Chondrocyte (in vitro differentiated cells): ENCODE results near the gene AHCY. TPM values are rescaled to one million over a fixed set of nuclear protein-coding genes. Genes with fewer than 3 reads are reported as not detected.
"Not testable (repeated sequence)": the region's sequence is repeated elsewhere in the genome, so short reads cannot be mapped to it uniquely, and the experiment has no call there.

ENCODE experiments used
- DNase-seq: peaks from one replicate; pipeline ENCODE4 v3.0.0; 2021; ENCODE audit warnings: mixed read lengths, low spot score
- H3K27ac Mint-ChIP-seq: one replicate; pipeline ENCODE4 v1.8.0; 2021; ENCODE audit warnings: mild to moderate bottlenecking, moderate library complexity, mixed read lengths; ENCODE audit not compliant: unreplicated experiment
- H3K27me3 Mint-ChIP-seq: 2 replicates; pipeline ENCODE4 v1.8.0; 2021; ENCODE audit warnings: low read depth, mixed read lengths
- H3K36me3 Mint-ChIP-seq: 2 replicates; pipeline ENCODE4 v1.8.0; 2021; ENCODE audit warnings: low read depth, mixed read lengths
- H3K4me1 Mint-ChIP-seq: 2 replicates; pipeline ENCODE4 v1.8.0; 2021; ENCODE audit warnings: low read depth, mild to moderate bottlenecking, mixed read lengths
- H3K4me3 Mint-ChIP-seq: one replicate; pipeline ENCODE4 v1.8.0; 2021; ENCODE audit warnings: mild to moderate bottlenecking, moderate library complexity, mixed read lengths; ENCODE audit not compliant: unreplicated experiment
- H3K9me3 Mint-ChIP-seq: 2 replicates; pipeline ENCODE4 v1.8.0; 2021; ENCODE audit warnings: low read depth, mixed read lengths
- CTCF ChIP-seq: fragments of 200-600 bp; sonication (generic); IDR thresholded peaks from 2 replicates; pipeline ENCODE4 v1.5.0; 2021; ENCODE audit warnings: antibody characterized with exemption, mild to moderate bottlenecking, moderate library complexity
- total RNA-seq: library from RNA; stranded (reverse); gene quantifications from 3 replicates; pipeline ENCODE4 v1.2.1, GENCODE V29; 2021

The AHCY gene
- total RNA-seq, 1 donor from 2014 or later: 162 TPM

- peak overlapping the region; percentile 46 for H3K27ac Mint-ChIP-seq
- DNase-seq: no peak
- TF ChIP-seq CTCF: no peak
Measured at GRCh38 chr20:34246126-34246626, 57.0 kb downstream of the AHCY start.

GRCh38 chr20:34243377-34243776, 59.8 kb downstream of the AHCY start:
- Mint-ChIP-seq H3K4me1 (peaks cover 21% of the 10 kb centered on the region), H3K27me3 (peaks cover 20% of the 10 kb centered on the region), H3K4me3 (no peak overlapping the region), H3K9me3 (peaks cover 7% of the 10 kb centered on the region), H3K27ac (no peak overlapping the region), H3K36me3 (peaks cover 4% of the 10 kb centered on the region)
- TF ChIP-seq CTCF: no peak
- no peak for DNase-seq

More at GRCh38 chr20:34246126-34246626, 57.0 kb downstream of the AHCY start:
- Mint-ChIP-seq H3K4me1 (peaks cover 29% of the 10 kb centered on the region), H3K9me3 (no peaks in the 10 kb centered on the region), H3K27me3 (peaks cover 7% of the 10 kb centered on the region), H3K36me3 (no peaks in the 10 kb centered on the region), H3K4me3 (no peak overlapping the region)

- H3K4me1 Mint-ChIP-seq: peaks cover 16% of the 10 kb centered on the region
- H3K27me3 Mint-ChIP-seq: peaks cover 25% of the 10 kb centered on the region
- DNase-seq: no peak
- TF ChIP-seq CTCF: no peak
- no peak overlapping the region for H3K27ac Mint-ChIP-seq
- H3K36me3 Mint-ChIP-seq: peaks cover 9% of the 10 kb centered on the region
- no peak overlapping the region for H3K4me3 Mint-ChIP-seq
- H3K9me3 Mint-ChIP-seq: peaks cover 12% of the 10 kb centered on the region
Measured at GRCh38 chr20:34242879-34243278, 60.3 kb downstream of the AHCY start.

DNA sequence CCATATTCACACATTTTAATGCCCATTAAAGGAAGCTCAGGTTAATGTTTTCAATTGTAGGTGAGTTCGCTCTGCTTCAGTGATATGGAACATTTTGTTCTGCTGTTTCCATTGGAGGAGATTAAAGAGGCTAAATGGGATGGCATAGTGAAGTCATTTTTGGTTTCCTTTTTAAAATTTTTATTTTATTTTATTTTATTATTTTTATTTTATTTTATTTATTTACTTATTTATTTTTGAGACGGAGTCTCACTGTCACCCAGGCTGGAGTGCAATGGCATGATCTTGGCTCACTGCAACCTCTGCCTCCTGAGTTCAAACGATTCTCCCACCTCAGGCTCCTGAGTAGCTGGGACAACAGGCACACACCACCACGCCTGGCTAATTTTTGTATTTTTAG, 61.1 kb downstream of the AHCY start:
- Mint-ChIP-seq H3K9me3 (peaks cover 21% of the 10 kb centered on the region), H3K4me1 (peaks cover 12% of the 10 kb centered on the region), H3K36me3 (peaks cover 16% of the 10 kb centered on the region), H3K27me3 (peaks cover 25% of the 10 kb centered on the region)
- not testable (repeated sequence) for H3K4me3 Mint-ChIP-seq, H3K27ac Mint-ChIP-seq, DNase-seq

DNA sequence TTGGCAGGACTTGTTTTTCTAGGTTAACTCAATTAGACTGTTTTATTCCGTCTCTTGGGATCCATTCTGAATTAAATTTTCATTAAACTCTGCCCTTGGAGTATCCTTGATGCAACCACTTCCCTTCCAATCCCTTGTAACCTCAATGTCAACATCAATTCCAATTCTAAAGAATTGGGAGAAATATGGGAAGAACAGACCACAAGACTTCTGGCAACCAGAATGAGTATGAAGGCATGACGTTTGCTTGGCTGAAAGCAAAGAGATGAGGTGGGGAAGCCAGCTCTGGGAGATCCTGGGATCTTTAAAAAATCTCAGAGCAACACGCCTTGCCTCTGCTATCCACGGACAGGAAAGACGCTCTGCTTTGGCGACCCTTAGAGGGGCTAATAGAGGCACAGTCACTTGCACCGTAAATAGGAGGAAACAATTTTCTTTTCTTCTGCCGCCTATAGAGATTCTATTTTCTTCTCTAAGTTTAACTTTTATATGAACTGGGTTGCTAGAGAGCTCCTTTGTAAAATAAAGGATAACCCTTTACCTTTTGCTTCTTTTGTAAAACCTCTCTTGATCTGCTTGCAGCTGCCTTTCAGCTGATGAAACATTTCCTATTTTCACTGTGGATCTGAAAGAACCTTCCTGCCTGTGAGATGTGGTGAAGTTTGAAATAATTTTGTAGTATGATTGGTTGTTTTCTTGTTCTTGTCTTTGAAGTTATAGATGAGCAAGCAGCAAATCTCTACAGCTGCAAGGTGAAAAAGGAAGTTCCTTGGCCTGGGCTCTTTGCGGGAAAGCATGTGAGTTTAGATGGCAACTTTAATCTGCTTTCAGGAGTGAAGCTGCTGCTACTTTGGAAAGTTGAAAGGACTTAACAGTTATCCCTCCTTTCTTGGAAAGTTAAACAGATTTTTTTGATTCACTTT, 62.2 kb downstream of the AHCY start, which contains the start of gene ASIP:
Gene ASIP, plus strand, starts transcription at position 731 of the 923 bp plus-strand sequence. CDS start 18,952 bp downstream, outside the sequence.
- peaks cover 3% of the 10 kb centered on the region for H3K4me1 Mint-ChIP-seq
- H3K27me3 Mint-ChIP-seq: peaks cover 25% of the 10 kb centered on the region
- no peak within 1 kb of the TSS for H3K27ac Mint-ChIP-seq
- DNase-seq: no peak
- TF ChIP-seq CTCF: no peak
- H3K4me3 Mint-ChIP-seq: no peak within 1 kb of the TSS
- peaks cover 16% of the 10 kb centered on the region for H3K36me3 Mint-ChIP-seq
- H3K9me3 Mint-ChIP-seq: peaks cover 26% of the 10 kb centered on the region
